H1 (cell line): ENCODE results near the gene NCOA5. TPM values are rescaled to one million over a fixed set of nuclear protein-coding genes. Genes with fewer than 3 reads are reported as not detected.

Experiments
- CHD7 ChIP-seq: fragments of 300-600 bp; sonication (generic); IDR thresholded peaks from 2 replicates; pipeline ENCODE4 v1.7.1; 2012; ENCODE audit warnings: low read length, moderate library complexity, mild to moderate bottlenecking, inconsistent platforms; ENCODE audit not compliant: insufficient replicate concordance
- EZH2 ChIP-seq: fragments of 200-600 bp; sonication (generic); IDR thresholded peaks from 2 replicates; pipeline ENCODE4 v1.7.1; 2012; ENCODE audit warnings: low read depth, mild to moderate bottlenecking, moderate library complexity, low read length, inconsistent platforms; ENCODE audit not compliant: severe bottlenecking
- NANOG ChIP-seq: IDR thresholded peaks from 2 replicates; pipeline ENCODE4 v1.6.1; 2011; ENCODE audit warnings: low read length, low read depth, mild to moderate bottlenecking, inconsistent platforms; ENCODE audit not compliant: insufficient read depth, poor library complexity, severe bottlenecking
- RNF2 ChIP-seq: fragments of 200-900, 300-1000 bp; sonication (generic); IDR thresholded peaks from 2 replicates; pipeline ENCODE4 v1.7.1; 2016; ENCODE audit warnings: borderline replicate concordance, low read depth, mild to moderate bottlenecking, antibody characterized with exemption, low read length; ENCODE audit not compliant: poor library complexity, severe bottlenecking; ENCODE audit errors: missing control alignments
- SAP30 ChIP-seq: fragments of 300-600 bp; sonication (generic); IDR thresholded peaks from 2 replicates; pipeline ENCODE4 v1.7.1; 2012; ENCODE audit warnings: low read length, moderate library complexity, mild to moderate bottlenecking, inconsistent platforms; ENCODE audit not compliant: insufficient read depth, insufficient replicate concordance
- SIRT6 ChIP-seq: IDR thresholded peaks from one replicate; pipeline ENCODE4 v1.7.1; 2012; ENCODE audit warnings: low read length, inconsistent platforms
- SRF ChIP-seq: IDR thresholded peaks from 2 replicates; pipeline ENCODE4 v1.6.1; 2011; ENCODE audit warnings: mild to moderate bottlenecking, low read depth, low read length, moderate library complexity
- polyA plus RNA-seq, 7 experiments: library from polyadenylated mRNA; depleted of rRNA in 3 of 7; stranded (reverse) in 5 of 7; unstranded in 2 of 7; fragments of >200 nt in 5 of 7; fragments of 200-250 nt in 2 of 7; gene quantifications; 1 replicate in 5 of 7; 2 replicates in 1 of 7; 4 replicates in 1 of 7; pipeline versions ENCODE4 v1.2.1 to v1.2.3, GENCODE V29; 2011 to 2013; ENCODE audit warnings: missing spikeins in 2 of 7, mixed read lengths in 2 of 7
- total RNA-seq: library from RNA; stranded (reverse); fragmentation: NEBNext Ultra II Directional; extraction: Animal tissue kit (Norgen Biotek cat#: 25700); gene quantifications from 2 replicates; pipeline ENCODE4 v1.2.1, GENCODE V29; 2021
- TF ChIP-seq, protein P1 (sequence below): IDR thresholded peaks from 2 replicates; pipeline ENCODE4 v1.6.1; 2011; ENCODE audit warnings: low read depth, mild to moderate bottlenecking, low read length; ENCODE audit not compliant: insufficient read depth
- TF ChIP-seq, protein P2 (sequence below): IDR thresholded peaks from 2 replicates; pipeline ENCODE4 v1.6.1; 2012; ENCODE audit warnings: inconsistent platforms

NCOA5 gene
- total and polyA plus RNA-seq, 2 of the 8 experiments (the other 6 are each of a cell fraction or from before 2014, with no cell fraction given): 20.4 to 29.0 TPM

GRCh38 chr20:46049190-46049589 is 40.6 kb downstream of the NCOA5 start (continued):
- TF ChIP-seq CHD7: no peak
- TF ChIP-seq EZH2: no peak
- TF ChIP-seq, protein P1, sequence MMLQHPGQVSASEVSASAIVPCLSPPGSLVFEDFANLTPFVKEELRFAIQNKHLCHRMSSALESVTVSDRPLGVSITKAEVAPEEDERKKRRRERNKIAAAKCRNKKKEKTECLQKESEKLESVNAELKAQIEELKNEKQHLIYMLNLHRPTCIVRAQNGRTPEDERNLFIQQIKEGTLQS: no peak
- TF ChIP-seq RNF2: no peak
- TF ChIP-seq SRF: no peak
- no peak for TF ChIP-seq SAP30
- no peak for TF ChIP-seq SIRT6
- TF ChIP-seq, protein P2, sequence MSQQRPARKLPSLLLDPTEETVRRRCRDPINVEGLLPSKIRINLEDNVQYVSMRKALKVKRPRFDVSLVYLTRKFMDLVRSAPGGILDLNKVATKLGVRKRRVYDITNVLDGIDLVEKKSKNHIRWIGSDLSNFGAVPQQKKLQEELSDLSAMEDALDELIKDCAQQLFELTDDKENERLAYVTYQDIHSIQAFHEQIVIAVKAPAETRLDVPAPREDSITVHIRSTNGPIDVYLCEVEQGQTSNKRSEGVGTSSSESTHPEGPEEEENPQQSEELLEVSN: no peak
- no peak for TF ChIP-seq NANOG
